ENCODE results near the gene ATP2C2.

ATP2C2 gene

GRCh38 chr16:84508502-84508901, 140.2 kb downstream of the ATP2C2 start:
- Histone ChIP-seq H3K4me1 (ENCODE audit: insufficient read depth, poor library complexity, severe bottlenecking) (peaks cover 12% of the 10 kb centered on the region), H3K4me3 (ENCODE audit: severe bottlenecking) (no peak overlapping the region), H3K36me3 (ENCODE audit: low read depth) (peaks cover under 1% of the 10 kb centered on the region; the same call in 1 of the 2 replicates), H3K9me3 (ENCODE audit: severe bottlenecking) (no peaks in the 10 kb centered on the region), H3K27me3 (ENCODE audit: insufficient read depth, poor library complexity, severe bottlenecking) (no peaks in the 10 kb centered on the region), H3K27ac (ENCODE audit: poor library complexity, severe bottlenecking) (no peak overlapping the region)
- DNase-seq (ENCODE audit: low spot score) (no peak), ATAC-seq (ENCODE audit: low read depth) (no peak)
- TF ChIP-seq CTCF (IDR thresholded peaks at IDR 0.05; ENCODE audit: poor library complexity, severe bottlenecking), result no peak

- DNase-seq (ENCODE audit: low spot score) (no peak), ATAC-seq (ENCODE audit: low read depth) (no peak)
- no peak for TF ChIP-seq CTCF (IDR thresholded peaks at IDR 0.05; ENCODE audit: poor library complexity, severe bottlenecking)
- Histone ChIP-seq H3K27ac (ENCODE audit: poor library complexity, severe bottlenecking) (no peak overlapping the region), H3K4me1 (ENCODE audit: insufficient read depth, poor library complexity, severe bottlenecking) (peaks cover 12% of the 10 kb centered on the region), H3K36me3 (ENCODE audit: low read depth) (no peaks in the 10 kb centered on the region), H3K27me3 (ENCODE audit: insufficient read depth, poor library complexity, severe bottlenecking) (no peaks in the 10 kb centered on the region), H3K4me3 (ENCODE audit: severe bottlenecking) (no peak overlapping the region), H3K9me3 (ENCODE audit: severe bottlenecking) (no peaks in the 10 kb centered on the region)
These were observed 141.0 kb downstream of the ATP2C2 start for GRCh38 chr16:84509032-84509950.

GRCh38 chr16:84511180-84511800, 143.0 kb downstream of the ATP2C2 start:
- Histone ChIP-seq H3K27me3 (ENCODE audit: insufficient read depth, poor library complexity, severe bottlenecking) (no peaks in the 10 kb centered on the region), H3K4me1 (ENCODE audit: insufficient read depth, poor library complexity, severe bottlenecking) (peaks cover under 1% of the 10 kb centered on the region), H3K9me3 (ENCODE audit: severe bottlenecking) (no peaks in the 10 kb centered on the region), H3K27ac (ENCODE audit: poor library complexity, severe bottlenecking) (no peak overlapping the region), H3K4me3 (ENCODE audit: severe bottlenecking) (no peak overlapping the region), H3K36me3 (ENCODE audit: low read depth) (no peaks in the 10 kb centered on the region)
- TF ChIP-seq CTCF (IDR thresholded peaks at IDR 0.05; ENCODE audit: poor library complexity, severe bottlenecking), result peak; percentile 96
- ATAC-seq (ENCODE audit: low read depth) (peak; percentile 86), DNase-seq (ENCODE audit: low spot score) (no peak)

GRCh38 chr16:84511831-84512230, 143.5 kb downstream of the ATP2C2 start:
- Histone ChIP-seq H3K4me3 (ENCODE audit: severe bottlenecking) (no peak overlapping the region), H3K27ac (ENCODE audit: poor library complexity, severe bottlenecking) (no peak overlapping the region)

More at GRCh38 chr16:84511831-84512230, 143.5 kb downstream of the ATP2C2 start:
- H3K36me3 ChIP-seq (ENCODE audit: low read depth), result no peaks in the 10 kb centered on the region
- DNase-seq (ENCODE audit: low spot score), result no peak
- H3K4me1 ChIP-seq (ENCODE audit: insufficient read depth, poor library complexity, severe bottlenecking), result no peaks in the 10 kb centered on the region
- ATAC-seq (ENCODE audit: low read depth), result no peak
- no peaks in the 10 kb centered on the region for H3K27me3 ChIP-seq (ENCODE audit: insufficient read depth, poor library complexity, severe bottlenecking)
- no peaks in the 10 kb centered on the region for H3K9me3 ChIP-seq (ENCODE audit: severe bottlenecking)
- TF ChIP-seq CTCF (IDR thresholded peaks at IDR 0.05; ENCODE audit: poor library complexity, severe bottlenecking), result no peak
